WTC11 (cell line): ENCODE measurements around the gene TEKT2. TPM values are rescaled to one million over a fixed set of nuclear protein-coding genes. Genes with fewer than 3 reads are reported as not detected.

Experiments
- ATAC-seq: fragments of 200-7000 bp; cut with Tn5 transposase; 2 replicates; pipeline ENCODE4 v1.10.0; 2021; ENCODE audit warnings: mild to moderate bottlenecking, moderate library complexity
- CTCF ChIA-PET: fragments of 300-600 bp; sonication (Branson Sonifier 250); formaldehyde crosslinking; loops from one replicate; lab custom pipeline; 2021; ENCODE audit warnings: antibody characterized with exemption; lab: Charles Lee
- POLR2A ChIA-PET: fragments of 350-600 bp; sonication (Branson Sonifier 250); formaldehyde crosslinking; loops from one replicate; lab custom pipeline; 2021; ENCODE audit warnings: antibody characterized with exemption; lab: Charles Lee
- DNase-seq: peaks from one replicate; pipeline ENCODE4 v3.0.0; 2021; ENCODE audit warnings: low spot score
- H3K27ac Mint-ChIP-seq: 2 replicates; pipeline ENCODE4 v1.8.0; 2021; ENCODE audit warnings: mixed read lengths
- H3K27me3 Mint-ChIP-seq: 2 replicates; pipeline ENCODE4 v1.8.0; 2021; ENCODE audit warnings: low read depth, mild to moderate bottlenecking, moderate library complexity, mixed read lengths
- H3K36me3 Mint-ChIP-seq: 2 replicates; pipeline ENCODE4 v1.8.0; 2021; ENCODE audit warnings: mixed read lengths
- H3K4me1 Mint-ChIP-seq: 2 replicates; pipeline ENCODE4 v1.8.0; 2022; ENCODE audit warnings: mixed read lengths
- H3K4me3 Mint-ChIP-seq: 2 replicates; pipeline ENCODE4 v1.8.0; 2021; ENCODE audit warnings: mild to moderate bottlenecking, moderate library complexity, mixed read lengths
- H3K9me3 Mint-ChIP-seq: 2 replicates; pipeline ENCODE4 v1.8.0; 2021; ENCODE audit warnings: mixed read lengths
- CBFB ChIP-seq: sonication (generic); formaldehyde crosslinking; IDR thresholded peaks from 2 replicates; pipeline ENCODE4 v1.8.1; 2022; ENCODE audit warnings: mild to moderate bottlenecking, low read depth, missing genetic modification reagents
- CREB1 ChIP-seq: sonication (generic); formaldehyde crosslinking; IDR thresholded peaks from 2 replicates; pipeline ENCODE4 v1.8.0; 2023; ENCODE audit warnings: mild to moderate bottlenecking, missing genetic modification reagents
- ESRRA ChIP-seq: sonication (generic); formaldehyde crosslinking; IDR thresholded peaks from 2 replicates; pipeline ENCODE4 v1.8.1; 2022; ENCODE audit warnings: mild to moderate bottlenecking, missing genetic modification reagents, borderline replicate concordance
- FOXK1 ChIP-seq: sonication (generic); formaldehyde crosslinking; IDR thresholded peaks from 2 replicates; pipeline ENCODE4 v1.8.0; 2022; ENCODE audit warnings: mild to moderate bottlenecking, moderate library complexity, missing genetic modification reagents
- JAZF1 ChIP-seq: fragments of 250-450 bp; sonication (Bioruptor Pico); IDR thresholded peaks from 2 replicates; pipeline ENCODE4 v1.9.0; 2021; ENCODE audit warnings: moderate library complexity, mild to moderate bottlenecking, inconsistent platforms
- JUN ChIP-seq: sonication (generic); formaldehyde crosslinking; IDR thresholded peaks from 2 replicates; pipeline ENCODE4 v1.8.0; 2023; ENCODE audit warnings: mild to moderate bottlenecking, missing genetic modification reagents
- MXD4 ChIP-seq: fragments of 250-450 bp; sonication (Bioruptor Pico); IDR thresholded peaks from 2 replicates; pipeline ENCODE4 v1.8.0; 2021; ENCODE audit warnings: mild to moderate bottlenecking, moderate library complexity, borderline replicate concordance
- NR2C2 ChIP-seq: sonication (generic); formaldehyde crosslinking; IDR thresholded peaks from 2 replicates; pipeline ENCODE4 v1.8.0; 2022; ENCODE audit warnings: mild to moderate bottlenecking, missing genetic modification reagents
- RELA ChIP-seq: sonication (generic); formaldehyde crosslinking; IDR thresholded peaks from 2 replicates; pipeline ENCODE4 v1.8.1; 2022; ENCODE audit warnings: missing genetic modification reagents, mild to moderate bottlenecking, borderline replicate concordance
- RORB ChIP-seq: fragments of 250-450 bp; sonication (Bioruptor Pico); IDR thresholded peaks from 2 replicates; pipeline ENCODE4 v1.9.0; 2021; ENCODE audit warnings: mild to moderate bottlenecking
- SMAD4 ChIP-seq: sonication (generic); formaldehyde crosslinking; IDR thresholded peaks from 2 replicates; pipeline ENCODE4 v1.8.0; 2022; ENCODE audit warnings: mild to moderate bottlenecking, missing genetic modification reagents
- TCF7 ChIP-seq: sonication (generic); formaldehyde crosslinking; IDR thresholded peaks from 2 replicates; pipeline ENCODE4 v1.8.0; 2022; ENCODE audit warnings: mild to moderate bottlenecking, low read depth, missing genetic modification reagents, moderate library complexity
- TP53 ChIP-seq: sonication (generic); formaldehyde crosslinking; IDR thresholded peaks from 2 replicates; pipeline ENCODE4 v1.8.1; 2023; ENCODE audit warnings: mild to moderate bottlenecking, missing genetic modification reagents
- ZNF138 ChIP-seq: sonication (generic); formaldehyde crosslinking; conservative IDR thresholded peaks from 2 replicates; pipeline ENCODE4 v1.8.1; 2022; ENCODE audit warnings: mild to moderate bottlenecking, moderate library complexity, missing genetic modification reagents
- ZNF232 ChIP-seq: sonication (generic); formaldehyde crosslinking; IDR thresholded peaks from 2 replicates; pipeline ENCODE4 v1.8.0; 2022; ENCODE audit warnings: mild to moderate bottlenecking, missing genetic modification reagents
- ZNF423 ChIP-seq: fragments of 250-450 bp; sonication (Bioruptor Pico); IDR thresholded peaks from 2 replicates; pipeline ENCODE4 v2.1.2; 2022; ENCODE audit warnings: mild to moderate bottlenecking, moderate library complexity
- total RNA-seq: library from RNA; stranded (reverse); gene quantifications from 3 replicates; pipeline ENCODE4 v1.2.3, GENCODE V29; 2021
- TF ChIP-seq, protein P1 (sequence below): sonication (generic); formaldehyde crosslinking; IDR thresholded peaks from 2 replicates; pipeline ENCODE4 v1.8.1; 2023; ENCODE audit warnings: mild to moderate bottlenecking, missing genetic modification reagents
- TF ChIP-seq, protein P2 (sequence below): fragments of 200-600 bp; IDR thresholded peaks from 2 replicates; pipeline ENCODE4 v1.8.0; 2022; ENCODE audit warnings: antibody characterized with exemption
- TF ChIP-seq, protein P3 (sequence below): sonication (generic); formaldehyde crosslinking; conservative IDR thresholded peaks from 2 replicates; pipeline ENCODE4 v1.8.1; 2023; ENCODE audit warnings: mild to moderate bottlenecking, low read depth, missing genetic modification reagents, moderate library complexity
- TF ChIP-seq, protein P4 (sequence below): sonication (generic); formaldehyde crosslinking; IDR thresholded peaks from 2 replicates; pipeline ENCODE4 v1.8.1; 2022; ENCODE audit warnings: low read depth, missing genetic modification reagents, borderline replicate concordance
- TF ChIP-seq, protein P5 (sequence below): sonication (generic); formaldehyde crosslinking; IDR thresholded peaks from 2 replicates; pipeline ENCODE4 v1.8.0; 2022; ENCODE audit warnings: mild to moderate bottlenecking, missing genetic modification reagents
- TF ChIP-seq, protein P6 (sequence below): sonication (generic); formaldehyde crosslinking; IDR thresholded peaks from 2 replicates; pipeline ENCODE4 v1.8.0; 2022; ENCODE audit warnings: mild to moderate bottlenecking, missing genetic modification reagents
- TF ChIP-seq, protein P7 (sequence below): fragments of 250-450 bp; sonication (Bioruptor Pico); IDR thresholded peaks from 2 replicates; pipeline ENCODE4 v1.9.0; 2021; ENCODE audit warnings: mild to moderate bottlenecking

Gene TEKT2
- total RNA-seq, 1 experiment from 2014 or later, result 1.9 TPM

DNA sequence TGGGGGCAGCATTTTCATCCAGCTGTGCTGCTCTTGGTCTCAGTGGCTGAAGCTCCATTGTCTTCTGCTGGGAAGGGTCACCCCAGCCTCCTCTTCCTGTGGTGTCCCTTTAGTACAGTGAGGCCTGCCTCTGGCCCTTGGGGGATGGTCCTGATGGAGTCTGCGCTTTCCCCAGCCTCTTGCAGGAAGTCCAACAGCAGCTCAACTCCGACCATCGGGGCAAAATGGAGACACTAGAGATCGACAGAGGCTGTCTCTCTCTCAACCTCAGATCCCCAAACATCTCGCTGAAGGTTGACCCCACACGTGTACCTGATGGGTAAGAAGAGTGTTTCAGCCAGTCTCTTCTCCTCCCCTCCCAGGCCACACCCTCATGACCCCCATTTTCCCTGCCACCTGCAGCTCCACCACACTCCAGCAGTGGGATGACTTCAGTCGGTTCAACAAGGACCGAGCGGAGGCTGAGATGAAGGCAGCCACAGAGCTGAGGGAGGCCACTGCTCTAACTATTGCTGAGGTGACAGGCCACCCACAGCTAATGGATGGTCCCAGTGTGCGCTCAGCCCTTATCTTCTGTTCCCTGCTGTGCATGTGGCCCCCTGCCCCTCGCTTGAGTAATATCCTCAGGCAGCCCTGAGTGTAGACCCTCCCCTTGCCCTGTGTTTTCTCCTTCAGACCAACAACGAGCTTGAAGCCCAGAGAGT is 2.8 kb downstream of the TEKT2 start:
- Mint-ChIP-seq H3K9me3 (no peaks in the 10 kb centered on the region), H3K36me3 (peaks cover 5% of the 10 kb centered on the region), H3K4me3 (no peak overlapping the region), H3K27me3 (peaks cover 2% of the 10 kb centered on the region), H3K27ac (no peak overlapping the region), H3K4me1 (peaks cover 19% of the 10 kb centered on the region)
- ChIA-PET CTCF (interaction anchor here (0.5 to 2.3 kb wide), 8 partner anchors 10 to 359 kb away, joined by 3 to 12 read pairs (median 4); no protein-coding TSS in a partner anchor), POLR2A (no interaction called here)
- TF ChIP-seq, protein P1, sequence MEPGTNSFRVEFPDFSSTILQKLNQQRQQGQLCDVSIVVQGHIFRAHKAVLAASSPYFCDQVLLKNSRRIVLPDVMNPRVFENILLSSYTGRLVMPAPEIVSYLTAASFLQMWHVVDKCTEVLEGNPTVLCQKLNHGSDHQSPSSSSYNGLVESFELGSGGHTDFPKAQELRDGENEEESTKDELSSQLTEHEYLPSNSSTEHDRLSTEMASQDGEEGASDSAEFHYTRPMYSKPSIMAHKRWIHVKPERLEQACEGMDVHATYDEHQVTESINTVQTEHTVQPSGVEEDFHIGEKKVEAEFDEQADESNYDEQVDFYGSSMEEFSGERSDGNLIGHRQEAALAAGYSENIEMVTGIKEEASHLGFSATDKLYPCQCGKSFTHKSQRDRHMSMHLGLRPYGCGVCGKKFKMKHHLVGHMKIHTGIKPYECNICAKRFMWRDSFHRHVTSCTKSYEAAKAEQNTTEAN (CRISPR knock-in tag), result no peak
- TF ChIP-seq ZNF232 (CRISPR knock-in tag), result no peak
- no peak for TF ChIP-seq JAZF1 (CRISPR knock-in tag)
- TF ChIP-seq JUN, result no peak
- no peak for TF ChIP-seq ESRRA (CRISPR knock-in tag)
- TF ChIP-seq ZNF423, result no peak
- TF ChIP-seq NR2C2 (CRISPR knock-in tag), result no peak
- TF ChIP-seq, protein P2, sequence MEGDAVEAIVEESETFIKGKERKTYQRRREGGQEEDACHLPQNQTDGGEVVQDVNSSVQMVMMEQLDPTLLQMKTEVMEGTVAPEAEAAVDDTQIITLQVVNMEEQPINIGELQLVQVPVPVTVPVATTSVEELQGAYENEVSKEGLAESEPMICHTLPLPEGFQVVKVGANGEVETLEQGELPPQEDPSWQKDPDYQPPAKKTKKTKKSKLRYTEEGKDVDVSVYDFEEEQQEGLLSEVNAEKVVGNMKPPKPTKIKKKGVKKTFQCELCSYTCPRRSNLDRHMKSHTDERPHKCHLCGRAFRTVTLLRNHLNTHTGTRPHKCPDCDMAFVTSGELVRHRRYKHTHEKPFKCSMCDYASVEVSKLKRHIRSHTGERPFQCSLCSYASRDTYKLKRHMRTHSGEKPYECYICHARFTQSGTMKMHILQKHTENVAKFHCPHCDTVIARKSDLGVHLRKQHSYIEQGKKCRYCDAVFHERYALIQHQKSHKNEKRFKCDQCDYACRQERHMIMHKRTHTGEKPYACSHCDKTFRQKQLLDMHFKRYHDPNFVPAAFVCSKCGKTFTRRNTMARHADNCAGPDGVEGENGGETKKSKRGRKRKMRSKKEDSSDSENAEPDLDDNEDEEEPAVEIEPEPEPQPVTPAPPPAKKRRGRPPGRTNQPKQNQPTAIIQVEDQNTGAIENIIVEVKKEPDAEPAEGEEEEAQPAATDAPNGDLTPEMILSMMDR, result no peak
- no peak for TF ChIP-seq RORB (CRISPR knock-in tag)
- TF ChIP-seq ZNF138 (CRISPR knock-in tag), result no peak
- TF ChIP-seq, protein P3, sequence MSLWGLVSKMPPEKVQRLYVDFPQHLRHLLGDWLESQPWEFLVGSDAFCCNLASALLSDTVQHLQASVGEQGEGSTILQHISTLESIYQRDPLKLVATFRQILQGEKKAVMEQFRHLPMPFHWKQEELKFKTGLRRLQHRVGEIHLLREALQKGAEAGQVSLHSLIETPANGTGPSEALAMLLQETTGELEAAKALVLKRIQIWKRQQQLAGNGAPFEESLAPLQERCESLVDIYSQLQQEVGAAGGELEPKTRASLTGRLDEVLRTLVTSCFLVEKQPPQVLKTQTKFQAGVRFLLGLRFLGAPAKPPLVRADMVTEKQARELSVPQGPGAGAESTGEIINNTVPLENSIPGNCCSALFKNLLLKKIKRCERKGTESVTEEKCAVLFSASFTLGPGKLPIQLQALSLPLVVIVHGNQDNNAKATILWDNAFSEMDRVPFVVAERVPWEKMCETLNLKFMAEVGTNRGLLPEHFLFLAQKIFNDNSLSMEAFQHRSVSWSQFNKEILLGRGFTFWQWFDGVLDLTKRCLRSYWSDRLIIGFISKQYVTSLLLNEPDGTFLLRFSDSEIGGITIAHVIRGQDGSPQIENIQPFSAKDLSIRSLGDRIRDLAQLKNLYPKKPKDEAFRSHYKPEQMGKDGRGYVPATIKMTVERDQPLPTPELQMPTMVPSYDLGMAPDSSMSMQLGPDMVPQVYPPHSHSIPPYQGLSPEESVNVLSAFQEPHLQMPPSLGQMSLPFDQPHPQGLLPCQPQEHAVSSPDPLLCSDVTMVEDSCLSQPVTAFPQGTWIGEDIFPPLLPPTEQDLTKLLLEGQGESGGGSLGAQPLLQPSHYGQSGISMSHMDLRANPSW (CRISPR knock-in tag), result no peak
- DNase-seq, result peak; percentile 11
- no peak for ATAC-seq

DNA sequence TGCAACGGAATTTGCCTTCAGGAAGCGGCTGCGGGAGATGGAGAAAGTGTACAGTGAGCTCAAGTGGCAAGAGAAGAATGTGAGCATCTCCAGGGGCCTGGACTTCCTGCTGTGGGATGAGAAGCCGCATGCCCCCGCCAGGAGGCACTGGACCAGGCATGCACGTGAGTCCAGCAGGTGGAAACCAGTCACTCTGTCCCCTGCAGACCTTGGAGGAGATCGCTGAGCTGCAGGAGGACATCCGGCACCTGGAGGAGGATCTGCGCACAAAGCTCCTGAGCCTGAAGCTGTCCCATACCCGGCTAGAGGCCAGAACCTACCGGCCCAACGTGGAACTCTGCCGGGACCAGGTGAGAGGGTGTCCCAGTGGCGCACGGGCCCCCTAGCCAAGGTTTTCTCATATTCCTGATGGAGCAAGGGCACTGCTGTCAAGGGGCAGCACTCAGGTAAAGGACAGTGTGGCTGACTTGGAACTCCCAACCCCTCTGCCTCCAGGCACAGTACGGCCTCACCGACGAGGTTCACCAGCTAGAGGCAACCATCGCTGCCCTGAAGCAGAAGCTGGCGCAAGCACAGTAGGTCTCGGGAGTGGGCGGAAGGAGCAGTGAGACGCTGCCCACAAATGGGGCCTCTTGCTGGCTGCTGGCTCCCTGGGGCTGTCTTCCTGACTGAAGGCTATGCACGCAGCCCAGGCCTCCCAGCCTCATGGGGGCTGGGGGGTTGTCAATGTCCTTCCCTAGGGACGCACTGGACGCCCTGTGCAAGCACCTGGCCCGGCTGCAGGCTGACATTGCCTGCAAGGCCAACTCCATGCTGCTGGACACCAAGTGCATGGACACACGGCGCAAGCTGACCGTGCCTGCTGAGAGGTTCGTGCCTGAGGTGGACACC is 3.6 kb downstream of the TEKT2 start:
- ATAC-seq (no peak), DNase-seq (peak; percentile 10)
- CTCF ChIA-PET, result interaction anchor here (0.5 to 2.3 kb wide), 11 partner anchors 10 to 360 kb away, joined by 3 to 12 read pairs (median 4); partner anchors contain the start of gene TRAPPC3
- POLR2A ChIA-PET, result no interaction called here
- peaks cover 2% of the 10 kb centered on the region for H3K27me3 Mint-ChIP-seq
- peaks cover 9% of the 10 kb centered on the region for H3K36me3 Mint-ChIP-seq
- H3K4me3 Mint-ChIP-seq, result peak overlapping the region; percentile 30; the same call in 1 of the 2 replicates
- no peaks in the 10 kb centered on the region for H3K9me3 Mint-ChIP-seq
- H3K4me1 Mint-ChIP-seq, result peaks cover 13% of the 10 kb centered on the region
- no peak overlapping the region for H3K27ac Mint-ChIP-seq
- TF ChIP-seq CBFB (CRISPR knock-in tag) (no peak), SMAD4 (no peak), CREB1 (CRISPR knock-in tag) (no peak), NR2C2 (CRISPR knock-in tag) (no peak), MXD4 (CRISPR knock-in tag) (no peak), FOXK1 (no peak), RELA (no peak), TP53 (CRISPR knock-in tag) (no peak), TCF7 (CRISPR knock-in tag) (no peak)
- TF ChIP-seq, protein P4, sequence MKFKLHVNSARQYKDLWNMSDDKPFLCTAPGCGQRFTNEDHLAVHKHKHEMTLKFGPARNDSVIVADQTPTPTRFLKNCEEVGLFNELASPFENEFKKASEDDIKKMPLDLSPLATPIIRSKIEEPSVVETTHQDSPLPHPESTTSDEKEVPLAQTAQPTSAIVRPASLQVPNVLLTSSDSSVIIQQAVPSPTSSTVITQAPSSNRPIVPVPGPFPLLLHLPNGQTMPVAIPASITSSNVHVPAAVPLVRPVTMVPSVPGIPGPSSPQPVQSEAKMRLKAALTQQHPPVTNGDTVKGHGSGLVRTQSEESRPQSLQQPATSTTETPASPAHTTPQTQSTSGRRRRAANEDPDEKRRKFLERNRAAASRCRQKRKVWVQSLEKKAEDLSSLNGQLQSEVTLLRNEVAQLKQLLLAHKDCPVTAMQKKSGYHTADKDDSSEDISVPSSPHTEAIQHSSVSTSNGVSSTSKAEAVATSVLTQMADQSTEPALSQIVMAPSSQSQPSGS, result no peak
- TF ChIP-seq, protein P5, sequence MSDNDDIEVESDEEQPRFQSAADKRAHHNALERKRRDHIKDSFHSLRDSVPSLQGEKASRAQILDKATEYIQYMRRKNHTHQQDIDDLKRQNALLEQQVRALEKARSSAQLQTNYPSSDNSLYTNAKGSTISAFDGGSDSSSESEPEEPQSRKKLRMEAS, result no peak
- TF ChIP-seq, protein P6, sequence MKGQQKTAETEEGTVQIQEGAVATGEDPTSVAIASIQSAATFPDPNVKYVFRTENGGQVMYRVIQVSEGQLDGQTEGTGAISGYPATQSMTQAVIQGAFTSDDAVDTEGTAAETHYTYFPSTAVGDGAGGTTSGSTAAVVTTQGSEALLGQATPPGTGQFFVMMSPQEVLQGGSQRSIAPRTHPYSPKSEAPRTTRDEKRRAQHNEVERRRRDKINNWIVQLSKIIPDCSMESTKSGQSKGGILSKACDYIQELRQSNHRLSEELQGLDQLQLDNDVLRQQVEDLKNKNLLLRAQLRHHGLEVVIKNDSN, result no peak
- TF ChIP-seq, protein P7, sequence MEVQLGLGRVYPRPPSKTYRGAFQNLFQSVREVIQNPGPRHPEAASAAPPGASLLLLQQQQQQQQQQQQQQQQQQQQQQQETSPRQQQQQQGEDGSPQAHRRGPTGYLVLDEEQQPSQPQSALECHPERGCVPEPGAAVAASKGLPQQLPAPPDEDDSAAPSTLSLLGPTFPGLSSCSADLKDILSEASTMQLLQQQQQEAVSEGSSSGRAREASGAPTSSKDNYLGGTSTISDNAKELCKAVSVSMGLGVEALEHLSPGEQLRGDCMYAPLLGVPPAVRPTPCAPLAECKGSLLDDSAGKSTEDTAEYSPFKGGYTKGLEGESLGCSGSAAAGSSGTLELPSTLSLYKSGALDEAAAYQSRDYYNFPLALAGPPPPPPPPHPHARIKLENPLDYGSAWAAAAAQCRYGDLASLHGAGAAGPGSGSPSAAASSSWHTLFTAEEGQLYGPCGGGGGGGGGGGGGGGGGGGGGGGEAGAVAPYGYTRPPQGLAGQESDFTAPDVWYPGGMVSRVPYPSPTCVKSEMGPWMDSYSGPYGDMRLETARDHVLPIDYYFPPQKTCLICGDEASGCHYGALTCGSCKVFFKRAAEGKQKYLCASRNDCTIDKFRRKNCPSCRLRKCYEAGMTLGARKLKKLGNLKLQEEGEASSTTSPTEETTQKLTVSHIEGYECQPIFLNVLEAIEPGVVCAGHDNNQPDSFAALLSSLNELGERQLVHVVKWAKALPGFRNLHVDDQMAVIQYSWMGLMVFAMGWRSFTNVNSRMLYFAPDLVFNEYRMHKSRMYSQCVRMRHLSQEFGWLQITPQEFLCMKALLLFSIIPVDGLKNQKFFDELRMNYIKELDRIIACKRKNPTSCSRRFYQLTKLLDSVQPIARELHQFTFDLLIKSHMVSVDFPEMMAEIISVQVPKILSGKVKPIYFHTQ (CRISPR knock-in tag), result no peak
